BLaER1 (cell line): ENCODE data around the gene NFIC.

ENCODE experiments used
- H3K27ac ChIP-seq: shearing (Covaris generic); formaldehyde crosslinking; 2 replicates; pipeline ENCODE4 v1.8.1; 2022
- H3K27me3 ChIP-seq: shearing (Covaris generic); formaldehyde crosslinking; 2 replicates; pipeline ENCODE4 v1.8.1; 2022
- H3K36me3 ChIP-seq: shearing (Covaris generic); formaldehyde crosslinking; 2 replicates; pipeline ENCODE4 v1.8.1; 2022
- H3K4me1 ChIP-seq: shearing (Covaris generic); formaldehyde crosslinking; 2 replicates; pipeline ENCODE4 v1.8.1; 2022
- H3K4me2 ChIP-seq: shearing (Covaris generic); formaldehyde crosslinking; 2 replicates; pipeline ENCODE4 v1.8.1; 2022
- H3K4me3 ChIP-seq: shearing (Covaris generic); formaldehyde crosslinking; 2 replicates; pipeline ENCODE4 v1.8.1; 2022
- H3K9ac ChIP-seq: shearing (Covaris generic); formaldehyde crosslinking; 2 replicates; pipeline ENCODE4 v1.8.1; 2022
- H3K9me3 ChIP-seq: shearing (Covaris generic); formaldehyde crosslinking; 2 replicates; pipeline ENCODE4 v1.8.1; 2022
- H4K20me1 ChIP-seq: shearing (Covaris generic); formaldehyde crosslinking; 2 replicates; pipeline ENCODE4 v1.8.1; 2022
- Cebpa-rat ChIP-seq: shearing (Covaris generic); IDR thresholded peaks from 2 replicates; pipeline ENCODE4 v1.8.1; 2022

NFIC gene

DNA sequence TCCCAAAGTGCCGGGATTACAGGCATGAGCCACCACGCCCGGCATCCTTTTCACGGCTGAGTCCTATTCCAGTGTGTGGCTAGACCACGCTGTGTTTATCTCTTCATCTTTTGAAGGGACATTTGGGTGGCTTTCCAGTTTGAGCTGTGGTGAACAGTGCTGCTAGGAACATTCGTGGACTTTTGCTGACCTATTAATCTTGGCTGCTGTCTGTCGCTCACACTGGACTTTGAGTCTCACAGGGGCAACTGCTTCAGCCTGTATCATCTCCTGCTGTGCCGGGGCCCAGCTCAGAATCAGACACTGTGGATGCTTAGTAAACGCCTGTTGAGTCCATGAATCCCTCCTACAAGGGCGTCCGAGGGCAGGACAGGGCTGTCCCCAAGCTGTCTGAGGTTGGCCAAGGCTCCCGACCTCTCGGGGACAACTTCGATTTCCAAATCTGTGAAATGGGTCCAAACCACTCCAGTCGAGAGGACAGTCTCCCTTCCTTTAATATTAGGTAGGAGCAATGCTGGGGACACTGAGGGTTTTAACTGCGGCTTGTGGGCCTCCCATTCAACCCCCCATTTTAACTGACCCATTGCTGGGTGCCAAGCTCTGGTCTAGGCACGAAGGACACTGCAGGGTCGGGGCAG is 65.5 kb downstream of the NFIC start:
- Histone ChIP-seq H3K27ac (0 out of 2 replicates have a peak overlapping the region, but pooled peaks have one; percentile 18), H3K4me2 (no peak overlapping the region), H3K4me1 (peaks cover 75% of the 10 kb centered on the region), H3K9ac (no peak overlapping the region), H3K36me3 (peaks cover 51% of the 10 kb centered on the region), H3K27me3 (no peaks in the 10 kb centered on the region), H4K20me1 (no peaks in the 10 kb centered on the region), H3K4me3 (no peak overlapping the region), H3K9me3 (no peaks in the 10 kb centered on the region)
- no peak for TF ChIP-seq Cebpa-rat

DNA sequence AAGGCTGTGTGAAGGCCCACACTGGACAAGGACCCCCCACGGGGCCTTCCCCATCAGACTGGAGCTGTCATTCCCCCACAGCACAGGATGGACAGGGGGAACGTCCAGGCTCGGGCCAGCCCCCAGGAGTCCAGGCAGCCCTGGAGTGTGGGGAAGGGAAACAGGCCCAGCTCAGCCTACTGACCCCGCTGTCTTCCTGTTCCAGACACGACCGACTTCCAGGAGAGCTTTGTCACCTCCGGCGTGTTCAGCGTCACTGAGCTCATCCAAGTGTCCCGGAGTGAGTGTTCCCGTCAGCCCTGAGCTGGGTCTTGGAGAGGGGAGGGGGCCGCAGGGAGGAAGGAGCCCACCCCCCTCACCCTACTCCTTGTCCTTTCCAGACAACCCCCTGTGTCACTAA is 66.9 kb downstream of the NFIC start:
- Histone ChIP-seq H3K4me2 (no peak overlapping the region), H3K27me3 (no peaks in the 10 kb centered on the region), H3K27ac (0 out of 2 replicates have a peak overlapping the region, but pooled peaks have one; percentile 2), H3K9ac (no peak overlapping the region), H3K9me3 (no peaks in the 10 kb centered on the region), H3K36me3 (peaks cover 61% of the 10 kb centered on the region), H3K4me3 (no peak overlapping the region), H4K20me1 (no peaks in the 10 kb centered on the region), H3K4me1 (peaks cover 60% of the 10 kb centered on the region)
- no peak for TF ChIP-seq Cebpa-rat

DNA sequence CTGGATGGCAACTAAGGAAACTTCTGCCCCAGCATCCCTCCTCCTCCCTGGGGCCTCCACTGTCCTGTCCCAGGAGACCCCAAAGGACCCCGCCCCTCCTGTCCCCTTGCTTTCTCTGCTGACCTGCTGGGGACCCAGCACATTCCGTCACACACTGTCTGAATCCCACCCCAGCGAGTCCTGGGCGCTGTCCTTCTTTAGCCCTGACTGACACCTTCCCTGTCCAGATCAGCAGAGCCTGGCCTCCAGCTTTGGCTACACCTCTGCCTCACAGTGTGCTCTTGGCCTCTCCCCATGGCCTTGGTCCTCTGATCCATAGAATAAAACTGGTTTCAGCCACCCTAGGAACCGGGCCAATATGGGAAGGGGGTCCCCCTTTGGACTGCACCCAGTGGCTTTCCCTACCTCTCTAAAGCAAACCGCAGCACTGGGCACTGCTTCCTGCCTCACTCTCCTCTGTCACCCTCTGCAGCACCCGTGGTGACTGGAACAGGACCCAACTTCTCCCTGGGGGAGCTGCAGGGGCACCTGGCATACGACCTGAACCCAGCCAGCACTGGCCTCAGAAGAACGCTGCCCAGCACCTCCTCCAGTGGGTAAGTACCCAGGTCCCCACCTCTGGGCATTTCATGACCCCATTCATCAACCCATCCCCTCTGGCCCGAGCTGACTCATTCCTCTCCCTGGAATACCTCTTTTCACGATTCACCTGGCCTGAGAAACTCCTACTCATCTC is 67.6 kb downstream of the NFIC start:
- no peak for TF ChIP-seq Cebpa-rat
- no peaks in the 10 kb centered on the region for H3K27me3 ChIP-seq
- peaks cover 54% of the 10 kb centered on the region for H3K4me1 ChIP-seq
- H3K9me3 ChIP-seq, result no peaks in the 10 kb centered on the region
- H3K27ac ChIP-seq, result peak overlapping the region; percentile 85
- peak overlapping the region; percentile 93 for H3K4me2 ChIP-seq
- H4K20me1 ChIP-seq, result no peaks in the 10 kb centered on the region
- peaks cover 67% of the 10 kb centered on the region for H3K36me3 ChIP-seq
- no peak overlapping the region for H3K4me3 ChIP-seq
- H3K9ac ChIP-seq, result peak overlapping the region; percentile 76; the same call in 1 of the 2 replicates

DNA sequence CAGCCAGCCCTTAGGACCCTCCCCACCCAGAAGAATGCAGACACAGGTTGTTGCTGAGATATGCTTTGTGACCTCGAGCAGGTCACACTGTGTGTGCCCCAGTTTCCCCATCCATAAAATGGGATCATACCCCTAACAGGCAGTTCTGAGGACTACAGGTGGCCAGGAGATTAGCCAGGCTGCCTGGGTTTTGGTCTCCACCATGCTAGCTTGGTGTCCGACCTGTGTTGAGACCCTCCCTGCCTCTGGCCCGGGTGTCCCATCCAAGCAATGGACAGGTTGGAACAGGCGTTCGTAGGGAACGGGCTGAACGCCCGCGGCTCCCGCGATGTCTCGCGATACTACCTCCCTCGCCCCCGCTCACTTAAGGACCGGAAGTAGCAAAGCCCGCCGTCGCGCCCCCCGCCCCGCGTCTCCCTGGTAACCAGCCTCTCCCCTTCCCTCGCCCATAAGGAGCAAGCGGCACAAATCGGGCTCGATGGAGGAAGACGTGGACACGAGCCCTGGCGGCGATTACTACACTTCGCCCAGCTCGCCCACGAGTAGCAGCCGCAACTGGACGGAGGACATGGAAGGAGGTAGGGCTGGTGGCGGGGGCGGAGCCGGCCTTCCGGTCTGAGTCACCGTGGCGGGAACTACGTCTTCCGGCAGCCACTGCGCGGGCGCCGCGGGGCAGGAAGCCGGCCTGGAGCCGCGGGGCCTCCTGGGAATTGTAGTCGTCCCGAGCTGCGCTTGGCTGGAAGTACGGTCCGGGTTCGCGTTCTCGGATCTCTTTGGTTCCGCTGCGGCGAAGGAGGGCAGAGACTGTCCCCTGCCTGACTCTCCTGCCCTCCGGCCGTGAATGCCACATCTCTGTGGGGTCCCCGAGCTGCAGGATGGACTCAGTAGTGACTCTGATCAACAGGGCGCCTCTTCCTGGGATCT is 68.5 kb downstream of the NFIC start:
- Histone ChIP-seq H3K36me3 (peaks cover 69% of the 10 kb centered on the region), H4K20me1 (peaks cover 1% of the 10 kb centered on the region; the same call in 1 of the 2 replicates), H3K27ac (peak overlapping the region; percentile 85), H3K4me2 (peak overlapping the region; percentile 93), H3K9me3 (no peaks in the 10 kb centered on the region), H3K4me1 (peaks cover 45% of the 10 kb centered on the region), H3K4me3 (peak overlapping the region; percentile 68), H3K9ac (peak overlapping the region; percentile 76), H3K27me3 (no peaks in the 10 kb centered on the region)
- TF ChIP-seq Cebpa-rat, result no peak

DNA sequence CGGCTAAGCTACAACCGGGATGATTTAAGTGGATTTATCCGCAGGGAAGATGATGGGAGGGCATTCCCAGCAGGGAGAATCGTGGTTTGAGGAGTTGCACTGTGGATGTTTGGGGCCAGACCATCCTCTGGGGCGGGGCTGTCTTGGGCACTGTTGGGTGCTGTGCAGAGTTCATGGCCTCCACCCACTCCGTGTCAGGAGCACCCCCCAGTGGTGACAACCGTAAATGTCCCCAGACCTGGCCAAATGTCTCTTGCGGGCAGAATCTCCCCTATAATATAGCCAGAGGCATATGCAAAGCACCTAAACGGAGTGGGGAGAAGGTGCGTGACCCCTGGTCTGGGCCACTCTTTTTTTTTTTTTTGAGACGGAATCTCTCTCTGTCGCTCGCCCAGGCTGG is 73.7 kb downstream of the NFIC start:
- no peaks in the 10 kb centered on the region for H3K27me3 ChIP-seq
- peaks cover 57% of the 10 kb centered on the region for H3K4me1 ChIP-seq
- H3K9ac ChIP-seq, result no peak overlapping the region
- H4K20me1 ChIP-seq, result peaks cover 47% of the 10 kb centered on the region
- H3K4me2 ChIP-seq, result no peak overlapping the region
- no peaks in the 10 kb centered on the region for H3K9me3 ChIP-seq
- TF ChIP-seq Cebpa-rat, result no peak
- peaks cover 72% of the 10 kb centered on the region for H3K36me3 ChIP-seq
- no peak overlapping the region for H3K4me3 ChIP-seq
- H3K27ac ChIP-seq, result no peak overlapping the region

DNA sequence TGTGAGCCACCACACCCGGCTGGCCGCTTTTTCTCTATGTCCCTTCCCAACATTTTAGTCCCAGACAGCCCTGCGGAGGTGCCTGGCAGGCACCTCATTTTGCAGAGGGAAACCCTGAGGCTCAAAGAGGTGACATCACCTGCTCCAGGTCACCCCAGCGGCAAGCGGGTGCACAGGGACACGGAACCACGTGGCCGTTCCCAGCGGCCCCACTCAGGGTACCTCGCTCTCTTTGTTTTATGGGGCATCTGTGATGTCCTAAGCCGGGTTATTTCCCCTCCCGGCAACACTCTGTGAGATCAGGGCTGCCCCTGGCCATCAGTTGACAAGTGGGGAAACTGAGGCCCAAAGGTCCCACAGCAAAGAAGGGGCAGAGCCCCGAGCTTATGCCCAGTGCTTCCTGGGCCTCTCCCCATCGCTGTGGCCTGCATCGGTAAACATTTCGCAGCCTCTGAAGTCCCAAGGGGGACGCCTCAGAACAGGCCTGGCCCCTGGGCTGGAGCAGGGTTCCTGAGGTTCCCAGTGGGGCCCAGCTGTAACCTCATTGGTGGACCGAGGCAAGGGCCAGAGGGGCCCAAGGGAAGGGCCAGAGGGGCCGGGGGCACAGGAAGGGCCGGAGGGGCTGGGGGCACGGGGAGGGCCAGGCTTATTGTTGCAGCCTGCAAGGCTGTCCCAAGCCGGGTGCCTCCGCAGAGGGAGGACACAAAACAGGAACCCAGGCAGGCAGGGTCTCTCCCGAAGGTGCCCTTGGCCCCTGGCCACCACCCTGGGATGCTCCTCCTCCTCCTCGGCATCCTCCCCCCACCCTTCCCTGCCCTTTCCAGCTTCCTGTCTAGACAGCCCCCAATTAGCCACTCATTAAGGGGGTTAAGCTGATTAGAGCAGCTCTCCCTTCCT is 75.0 kb downstream of the NFIC start:
- peaks cover 60% of the 10 kb centered on the region for H4K20me1 ChIP-seq
- peaks cover 76% of the 10 kb centered on the region for H3K36me3 ChIP-seq
- H3K9me3 ChIP-seq, result no peaks in the 10 kb centered on the region
- H3K4me1 ChIP-seq, result peaks cover 62% of the 10 kb centered on the region
- H3K9ac ChIP-seq, result peak overlapping the region; percentile 28; the same call in 1 of the 2 replicates
- no peak overlapping the region for H3K4me3 ChIP-seq
- peak overlapping the region; percentile 56 for H3K27ac ChIP-seq
- peak overlapping the region; percentile 55 for H3K4me2 ChIP-seq
- no peak for TF ChIP-seq Cebpa-rat
- H3K27me3 ChIP-seq, result no peaks in the 10 kb centered on the region

DNA sequence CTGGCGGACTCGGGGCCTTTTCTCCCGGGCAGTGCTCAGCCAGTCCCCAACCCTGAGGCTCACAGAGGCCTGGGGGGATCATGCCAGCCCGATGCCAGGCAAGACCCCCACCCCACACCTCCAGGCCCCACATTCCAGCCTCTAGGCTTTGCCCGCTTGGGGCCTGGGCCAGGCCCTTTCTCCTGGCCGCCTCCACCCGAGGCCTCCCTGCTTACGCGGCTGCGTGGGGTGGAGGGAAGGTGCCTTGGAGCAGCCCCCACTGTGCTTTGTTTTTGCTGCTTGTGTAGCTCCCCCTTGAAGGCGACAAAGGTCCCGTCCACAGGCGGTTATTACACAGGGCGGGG is 75.6 kb downstream of the NFIC start:
- Histone ChIP-seq H4K20me1 (peaks cover 65% of the 10 kb centered on the region), H3K27me3 (no peaks in the 10 kb centered on the region), H3K4me3 (no peak overlapping the region), H3K27ac (peak overlapping the region; percentile 56), H3K4me1 (peaks cover 62% of the 10 kb centered on the region), H3K36me3 (peaks cover 75% of the 10 kb centered on the region), H3K4me2 (peak overlapping the region; percentile 55), H3K9ac (0 out of 2 replicates have a peak overlapping the region, but pooled peaks have one; percentile 12), H3K9me3 (no peaks in the 10 kb centered on the region)
- no peak for TF ChIP-seq Cebpa-rat

DNA sequence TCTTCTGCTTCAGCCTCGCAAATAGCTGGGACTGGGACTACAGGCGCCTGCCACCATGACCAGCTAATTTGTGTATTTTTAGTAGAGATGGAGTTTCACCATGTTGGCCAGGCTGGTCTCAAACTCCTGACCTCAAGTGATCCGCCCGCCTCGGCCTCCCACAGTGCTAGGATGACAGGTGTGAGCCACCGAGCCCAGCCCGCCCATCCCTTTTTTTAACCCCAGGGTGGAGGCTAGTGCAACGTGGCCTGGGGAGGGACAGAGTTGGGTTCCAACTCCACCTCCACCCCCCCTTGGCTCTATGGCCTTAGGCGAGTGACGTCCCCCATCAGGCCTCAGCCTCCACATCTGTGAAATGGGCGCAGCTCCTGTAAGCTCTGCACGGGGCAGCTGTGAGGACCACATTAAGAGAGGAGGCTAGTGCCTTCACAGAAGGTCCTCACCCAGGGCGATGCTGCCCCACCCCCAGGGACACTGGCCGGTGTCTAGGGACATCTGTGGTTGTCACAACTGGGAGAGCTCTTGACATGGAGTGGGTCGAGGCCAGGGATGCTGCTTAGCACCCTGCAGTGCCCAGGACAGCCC is 76.2 kb downstream of the NFIC start:
- TF ChIP-seq Cebpa-rat, result no peak
- Histone ChIP-seq H3K27ac (no peak overlapping the region), H3K9me3 (no peaks in the 10 kb centered on the region), H3K27me3 (no peaks in the 10 kb centered on the region), H3K9ac (no peak overlapping the region), H3K4me1 (peaks cover 62% of the 10 kb centered on the region), H3K4me3 (no peak overlapping the region), H4K20me1 (peaks cover 69% of the 10 kb centered on the region), H3K36me3 (peaks cover 74% of the 10 kb centered on the region), H3K4me2 (peak overlapping the region; percentile 85; the same call in 1 of the 2 replicates)
